H1 (cell line): ENCODE measurements around the gene MAFG. TPM values are rescaled to one million over a fixed set of nuclear protein-coding genes. Genes with fewer than 3 reads are reported as not detected.

Source experiments
- CTCF ChIA-PET: fragments of 300-600 bp; sonication (Branson Sonifier 250); formaldehyde crosslinking; loops from one replicate; lab custom pipeline; 2021; ENCODE audit not compliant: partially characterized antibody; lab: Charles Lee
- POLR2A ChIA-PET: fragments of 300-600 bp; sonication (Branson Sonifier 250); formaldehyde crosslinking; loops from one replicate; lab custom pipeline; 2021; ENCODE audit warnings: inconsistent platforms; ENCODE audit not compliant: partially characterized antibody; lab: Charles Lee
- DNase-seq, 2 experiments: peaks; one replicate each; pipeline versions ENCODE4 v3.0.0 to v3.0.0-alpha.2; 2010 to 2022; ENCODE audit warnings: low spot score in 2 of 2, low read depth in 1 of 2, mixed read lengths in 1 of 2
- FAIRE-seq: peaks from 2 replicates; lab custom pipeline; 2011; peaks lifted over from hg19 to GRCh38; lab: Jason Lieb, UNC
- H2AFZ ChIP-seq: 2 replicates; pipeline ENCODE4 v1.8.1; 2012; ENCODE audit warnings: low read length, inconsistent platforms
- H2AK5ac ChIP-seq: 2 replicates; pipeline ENCODE4 v1.6.1; 2013; ENCODE audit warnings: low read depth, low read length
- H2BK120ac ChIP-seq: replicated peaks from 2 replicates; pipeline ENCODE3; 2013; ENCODE audit warnings: low read depth, low read length, inconsistent platforms
- H2BK12ac ChIP-seq: 2 replicates; pipeline ENCODE4 v1.6.1; 2013; ENCODE audit warnings: low read depth, low read length
- H2BK15ac ChIP-seq: 2 replicates; pipeline ENCODE4 v1.6.1; 2013; ENCODE audit warnings: low read length
- H2BK20ac ChIP-seq: 2 replicates; pipeline ENCODE4 v1.6.1; 2013; ENCODE audit warnings: low read length
- H2BK5ac ChIP-seq: 2 replicates; pipeline ENCODE4 v1.6.1; 2013; ENCODE audit warnings: low read depth, low read length
- H3K14ac ChIP-seq: 2 replicates; pipeline ENCODE4 v1.6.1; 2013; ENCODE audit warnings: inconsistent platforms; ENCODE audit not compliant: insufficient read length
- H3K18ac ChIP-seq: 2 replicates; pipeline ENCODE4 v1.6.1; 2013; ENCODE audit warnings: low read length; ENCODE audit errors: extremely low read depth
- H3K23ac ChIP-seq: 2 replicates; pipeline ENCODE4 v1.6.1; 2013; ENCODE audit warnings: inconsistent platforms; ENCODE audit not compliant: insufficient read length
- H3K23me2 ChIP-seq: 2 replicates; pipeline ENCODE4 v1.6.1; 2013; ENCODE audit warnings: low read depth, low read length
- H3K27ac ChIP-seq: 2 replicates; pipeline ENCODE4 v1.6.1; 2011; ENCODE audit warnings: low read depth, low read length, inconsistent platforms
- H3K27me3 ChIP-seq, 4 experiments: replicated peaks in 1 of 4; 1 replicate in 1 of 4; 2 replicates in 3 of 4; pipeline versions ENCODE4 v1.6.1 to v1.8.1; 2011 to 2013; ENCODE audit warnings: low read length in 3 of 4, mild to moderate bottlenecking in 3 of 4, inconsistent platforms in 2 of 4, mixed read lengths in 2 of 4, moderate library complexity in 1 of 4; ENCODE audit not compliant: control insufficient read depth in 3 of 4, insufficient read depth in 3 of 4; ENCODE audit errors: extremely low read depth in 1 of 4
- H3K36me3 ChIP-seq, 4 experiments: 2 replicates each; pipeline versions ENCODE4 v1.6.1 to v1.8.1; 2011 to 2013; ENCODE audit warnings: mild to moderate bottlenecking in 4 of 4, low read length in 3 of 4, moderate library complexity in 2 of 4, control low read depth in 1 of 4, inconsistent platforms in 1 of 4; ENCODE audit not compliant: insufficient read depth in 4 of 4, control insufficient read depth in 2 of 4
- H3K4ac ChIP-seq: replicated peaks from 2 replicates; pipeline ENCODE3; 2013; ENCODE audit warnings: low read length, low read depth, mixed read lengths, inconsistent platforms; ENCODE audit not compliant: insufficient read length
- H3K4me1 ChIP-seq, 4 experiments: replicated peaks in 1 of 4; 1 replicate in 1 of 4; 2 replicates in 3 of 4; pipeline versions ENCODE4 v1.6.1 to v1.8.1; 2011 to 2013; ENCODE audit warnings: low read length in 3 of 4, inconsistent platforms in 2 of 4, mixed read lengths in 1 of 4; ENCODE audit not compliant: insufficient read depth in 4 of 4, control insufficient read depth in 3 of 4
- H3K4me2 ChIP-seq, 2 experiments: 2 replicates each; pipeline versions ENCODE4 v1.6.1 to v1.8.1; 2011 to 2013; ENCODE audit warnings: low read depth in 2 of 2, low read length in 2 of 2, control low read depth in 1 of 2, inconsistent platforms in 1 of 2, mild to moderate bottlenecking in 1 of 2; ENCODE audit not compliant: insufficient read depth in 1 of 2
- H3K4me3 ChIP-seq, 4 experiments: fragments of 200-600, 300-600 bp in 1 of 4; sonication (generic), shearing (Covaris generic), sonication (Bioruptor Twin) in 1 of 4; 2 replicates each; pipeline versions ENCODE4 v1.5.1 to v1.8.1; 2011 to 2016; ENCODE audit warnings: low read length in 4 of 4, low read depth in 3 of 4, control low read depth in 2 of 4, inconsistent platforms in 2 of 4, mild to moderate bottlenecking in 2 of 4, mixed read lengths in 1 of 4, moderate library complexity in 1 of 4; ENCODE audit not compliant: insufficient read depth in 2 of 4; ENCODE audit errors: extremely low read depth in 1 of 4
- H3K56ac ChIP-seq: replicated peaks from 2 replicates; pipeline ENCODE3; 2013; ENCODE audit warnings: low read depth, mild to moderate bottlenecking, mixed read lengths, low read length, inconsistent platforms; ENCODE audit not compliant: insufficient read length
- H3K79me1 ChIP-seq: 2 replicates; pipeline ENCODE4 v1.6.1; 2013; ENCODE audit warnings: low read depth, low read length, control low read depth
- H3K79me2 ChIP-seq, 2 experiments: 2 replicates each; pipeline versions ENCODE4 v1.6.1 to v1.8.1; 2012 to 2013; ENCODE audit warnings: low read length in 2 of 2, mild to moderate bottlenecking in 2 of 2, inconsistent platforms in 1 of 2; ENCODE audit not compliant: insufficient read depth in 2 of 2, control insufficient read depth in 1 of 2
- H3K9ac ChIP-seq, 4 experiments: replicated peaks in 1 of 4; 1 replicate in 1 of 4; 2 replicates in 3 of 4; pipeline versions ENCODE4 v1.6.1 to v1.8.1; 2011 to 2013; ENCODE audit warnings: low read depth in 3 of 4, low read length in 3 of 4, control low read depth in 2 of 4, mild to moderate bottlenecking in 2 of 4, moderate library complexity in 2 of 4, inconsistent platforms in 1 of 4; ENCODE audit errors: extremely low read depth in 1 of 4
- H3K9me3 ChIP-seq, 2 experiments: 2 replicates each; pipeline versions ENCODE4 v1.6.1 to v1.8.1; 2012 to 2013; ENCODE audit warnings: mild to moderate bottlenecking in 2 of 2, moderate library complexity in 2 of 2, control low read depth in 1 of 2, inconsistent platforms in 1 of 2, low read depth in 1 of 2, low read length in 1 of 2, mixed read lengths in 1 of 2; ENCODE audit not compliant: insufficient read depth in 2 of 2
- H4K20me1 ChIP-seq, 2 experiments: replicated peaks in 1 of 2; 2 replicates each; pipeline versions ENCODE3 to v1.8.1; 2011 to 2013; ENCODE audit warnings: inconsistent platforms in 2 of 2, low read length in 2 of 2, mild to moderate bottlenecking in 1 of 2; ENCODE audit not compliant: insufficient read depth in 2 of 2, control insufficient read depth in 1 of 2
- H4K5ac ChIP-seq: 2 replicates; pipeline ENCODE4 v1.6.1; 2013; ENCODE audit warnings: low read length, low read depth, mixed read lengths, inconsistent platforms; ENCODE audit not compliant: insufficient read length
- H4K8ac ChIP-seq: 2 replicates; pipeline ENCODE4 v1.8.0; 2013; ENCODE audit warnings: mild to moderate bottlenecking, moderate library complexity, low read length, inconsistent platforms; ENCODE audit not compliant: insufficient read depth; ENCODE audit errors: extremely low read depth
- H4K91ac ChIP-seq: replicated peaks from 2 replicates; pipeline ENCODE3; 2013; ENCODE audit warnings: low read length, mixed read lengths, inconsistent platforms; ENCODE audit not compliant: insufficient read length
- ASH2L ChIP-seq: fragments of 200-600, 300-600 bp; sonication (generic); IDR thresholded peaks from one replicate; pipeline ENCODE4 v1.7.1; 2017; ENCODE audit warnings: low read length
- BRCA1 ChIP-seq: IDR thresholded peaks from 2 replicates; pipeline ENCODE4 v1.6.1; 2012; ENCODE audit warnings: low read depth, low read length, improper control_type of control experiment
- CREB1 ChIP-seq: IDR thresholded peaks from 2 replicates; pipeline ENCODE4 v1.6.1; 2012; ENCODE audit warnings: inconsistent platforms
- FOSL1 ChIP-seq: IDR thresholded peaks from 2 replicates; pipeline ENCODE4 v1.6.1; 2011; ENCODE audit warnings: mild to moderate bottlenecking, low read depth, low read length, moderate library complexity; ENCODE audit not compliant: insufficient read depth
- GTF2F1 ChIP-seq: IDR thresholded peaks from 2 replicates; pipeline ENCODE4 v1.6.1; 2012; ENCODE audit warnings: low read depth, low read length, improper control_type of control experiment, borderline replicate concordance
- JUN ChIP-seq: IDR thresholded peaks from 2 replicates; pipeline ENCODE4 v1.6.1; 2011; ENCODE audit warnings: low read depth, mild to moderate bottlenecking, improper control_type of control experiment, low read length
- NANOG ChIP-seq: IDR thresholded peaks from 2 replicates; pipeline ENCODE4 v1.6.1; 2011; ENCODE audit warnings: low read length, low read depth, mild to moderate bottlenecking, inconsistent platforms; ENCODE audit not compliant: insufficient read depth, poor library complexity, severe bottlenecking
- NRF1 ChIP-seq: IDR thresholded peaks from 2 replicates; pipeline ENCODE4 v1.6.1; 2011; ENCODE audit warnings: mild to moderate bottlenecking, low read depth, low read length, improper control_type of control experiment
- POU5F1 ChIP-seq: IDR thresholded peaks from 2 replicates; pipeline ENCODE4 v1.6.1; 2011; ENCODE audit warnings: low read depth, mild to moderate bottlenecking, low read length, moderate library complexity
- RBBP5 ChIP-seq: IDR thresholded peaks from 2 replicates; pipeline ENCODE4 v1.7.1; 2012; ENCODE audit warnings: low read depth, mild to moderate bottlenecking, inconsistent platforms, low read length, moderate library complexity, borderline replicate concordance
- SP4 ChIP-seq: IDR thresholded peaks from 2 replicates; pipeline ENCODE4 v1.6.1; 2012; ENCODE audit warnings: low read length, inconsistent platforms
- TAF7 ChIP-seq: optimal IDR thresholded peaks from 2 replicates; pipeline ENCODE3; 2011; ENCODE audit warnings: low read depth, mild to moderate bottlenecking, inconsistent platforms, low read length, moderate library complexity, borderline replicate concordance
- TBP ChIP-seq: IDR thresholded peaks from 2 replicates; pipeline ENCODE4 v1.6.1; 2011; ENCODE audit warnings: low read depth, low read length, improper control_type of control experiment
- USF2 ChIP-seq: IDR thresholded peaks from 2 replicates; pipeline ENCODE4 v1.6.1; 2011; ENCODE audit warnings: low read length, improper control_type of control experiment
- WGBS, 2 experiments: shearing (Covaris generic) in 1 of 2; methylation state at CpG; one replicate each; pipeline versions ENCODE4 v1.1.6 to v1.1.7; 2013 to 2015; ENCODE audit warnings: low lambda C conversion rate in 2 of 2, mixed read lengths in 2 of 2, inconsistent platforms in 1 of 2, low coverage in 1 of 2, missing lambda C conversion rate in 1 of 2; ENCODE audit not compliant: insufficient replicate concordance in 2 of 2, insufficient coverage in 1 of 2, insufficient read length in 1 of 2; ENCODE audit errors: extremely low coverage in 1 of 2, missing lambda C conversion rate in 1 of 2; 5-methylcytosine and 5-hydroxymethylcytosine counted together
- polyA plus RNA-seq, 7 experiments: library from polyadenylated mRNA; depleted of rRNA in 3 of 7; stranded (reverse) in 5 of 7; unstranded in 2 of 7; fragments of >200 nt in 5 of 7; fragments of 200-250 nt in 2 of 7; gene quantifications; 1 replicate in 5 of 7; 2 replicates in 1 of 7; 4 replicates in 1 of 7; pipeline versions ENCODE4 v1.2.1 to v1.2.3, GENCODE V29; 2011 to 2013; ENCODE audit warnings: missing spikeins in 2 of 7, mixed read lengths in 2 of 7
- total RNA-seq: library from RNA; stranded (reverse); fragmentation: NEBNext Ultra II Directional; extraction: Animal tissue kit (Norgen Biotek cat#: 25700); gene quantifications from 2 replicates; pipeline ENCODE4 v1.2.1, GENCODE V29; 2021

Gene MAFG
- total and polyA plus RNA-seq, 2 of the 8 experiments (the other 6 are each of a cell fraction or from before 2014, with no cell fraction given), result 25.5 to 26.9 TPM

GRCh38 chr17:81931189-81931556, 3.6 kb upstream of the MAFG start:
- Histone ChIP-seq H3K79me1 (peaks cover 6% of the 10 kb centered on the region), H4K20me1 (peaks cover 9 to 23% of the 10 kb centered on the region in 2 experiments), H3K27ac (no peak overlapping the region), H3K9me3 (no peaks in the 10 kb centered on the region), H3K18ac (no peak overlapping the region), H3K4me3 (no peak overlapping the region), H3K9ac (no peak overlapping the region), H2AFZ (no peak overlapping the region), H4K5ac (no peak overlapping the region), H2BK12ac (no peak overlapping the region), H2BK120ac (no peak overlapping the region), H3K4ac (no peak overlapping the region), H3K4me2 (no peak overlapping the region), H3K79me2 (peaks cover 2 to 7% of the 10 kb centered on the region in 2 experiments; a peak in 3 of 4 replicates), H3K14ac (no peak overlapping the region), H3K4me1 (peaks cover 0 to 11% (median 5%) of the 10 kb centered on the region in 4 experiments; a peak in 6 of 7 replicates), H2BK15ac (no peak overlapping the region), H2BK5ac (no peak overlapping the region), H3K36me3 (peaks cover 0 to 25% (median 10%) of the 10 kb centered on the region in 4 experiments; a peak in 5 of 8 replicates), H3K23ac (no peak overlapping the region), H3K23me2 (peaks cover 14% of the 10 kb centered on the region; the same call in 1 of the 2 replicates), H2AK5ac (no peak overlapping the region), H3K27me3 (peaks cover 0 to 12% (median 9%) of the 10 kb centered on the region in 4 experiments; a peak in 4 of 7 replicates), H4K91ac (no peak overlapping the region), H4K8ac (no peak overlapping the region), H3K56ac (no peak overlapping the region), H2BK20ac (no peak overlapping the region)
- CTCF ChIA-PET, result interaction anchor here (0.6 to 3.8 kb wide), 7 partner anchors 25 to 90 kb away, joined by 3 to 9 read pairs (median 3); no protein-coding TSS in a partner anchor
- WGBS, 2 experiments, result 83% methylated on average over 13 of the region's 13 CpGs; no CpG with 5 or more reads in 1 of the 2 experiments
- POLR2A ChIA-PET, result interaction anchor here (0.6 to 14.6 kb wide), 24 partner anchors 6 to 420 kb away, joined by 3 to 150 read pairs (median 3); partner anchors contain the start of genes ASPSCR1, MAFG, PCYT2 and SIRT7
- no peak for DNase-seq
- FAIRE-seq, result no peak
- TF ChIP-seq POU5F1 (no peak), CREB1 (no peak), BRCA1 (no peak), GTF2F1 (no peak), JUN (no peak), ASH2L (no peak), USF2 (no peak), FOSL1 (no peak), NANOG (no peak), SP4 (no peak), RBBP5 (no peak), TAF7 (no peak), NRF1 (no peak), TBP (no peak)
